K562 (cell line): ENCODE results near the gene TMEM245. TPM values are rescaled to one million over a fixed set of nuclear protein-coding genes. Genes with fewer than 3 reads are reported as not detected.

Experiments
- ATAC-seq: fragments of 200-7000 bp; cut with Tn5 transposase; 3 replicates; pipeline ENCODE4 v1.9.1; 2020; ENCODE audit warnings: moderate library complexity
- BruUV-seq: library from RNA; stranded (reverse); fragments of 400-500 nt; replicated peaks from 2 replicates; lab custom pipeline; 2021; lab: Mats Ljungman, UMichigan
- CTCF ChIA-PET: fragments of 300-600 bp; formaldehyde crosslinking; extraction: SDS; loops from one replicate; lab custom pipeline; 2021; ENCODE audit warnings: low intra/inter-chr PET ratio; lab: Yijun Ruan, JAX
- POLR2A ChIA-PET: fragments of 300-600, 350-650 bp; sonication (Branson Sonifier 250); formaldehyde crosslinking; extraction: SDS; loops from one replicate; lab custom pipeline; 2021; ENCODE audit warnings: antibody characterized with exemption, inconsistent platforms; lab: Yijun Ruan, JAX
- DNase-seq, 4 experiments: peaks; one replicate each; pipeline versions ENCODE4 v3.0.0 to v3.0.0-alpha.2; 2011 to 2018; ENCODE audit warnings: low spot score in 3 of 4, mixed read lengths in 3 of 4; ENCODE audit errors: extremely low read depth in 1 of 4
- FAIRE-seq: peaks from 2 replicates; lab custom pipeline; 2011; peaks lifted over from hg19 to GRCh38; lab: Jason Lieb, UNC
- H2AFZ ChIP-seq: 2 replicates; pipeline ENCODE4 v1.6.0; 2011; ENCODE audit warnings: low read depth, low read length, control low read depth, inconsistent platforms
- H3K27ac ChIP-seq: fragments of 200-600 bp; 3 replicates; pipeline ENCODE4 v1.8.0; 2011; ENCODE audit warnings: low read depth, mild to moderate bottlenecking, control low read depth, inconsistent platforms, low read length, moderate library complexity, mixed read lengths; ENCODE audit errors: extremely low read depth
- H3K27me3 ChIP-seq, 2 experiments: fragments of 300-600 bp in 1 of 2; 2 replicates in 1 of 2; 3 replicates in 1 of 2; pipeline versions ENCODE4 v1.6.0 to v1.8.0; 2011; ENCODE audit warnings: inconsistent platforms in 2 of 2, low read length in 2 of 2, mild to moderate bottlenecking in 1 of 2, mixed read lengths in 1 of 2, moderate library complexity in 1 of 2; ENCODE audit not compliant: control insufficient read depth in 2 of 2, insufficient read depth in 2 of 2
- H3K36me3 ChIP-seq: fragments of 300-600 bp; 3 replicates; pipeline ENCODE4 v1.8.0; 2011; ENCODE audit warnings: mild to moderate bottlenecking, low read length, inconsistent platforms; ENCODE audit not compliant: control insufficient read depth, insufficient read depth
- H3K4me1 ChIP-seq, 2 experiments: fragments of 200-600 bp in 1 of 2; replicated peaks in 1 of 2; 2 replicates in 1 of 2; 3 replicates in 1 of 2; pipeline versions ENCODE4 v1.5.1 to v1.8.0; 2011; ENCODE audit warnings: inconsistent platforms in 2 of 2, low read length in 2 of 2, mild to moderate bottlenecking in 1 of 2, mixed read lengths in 1 of 2, moderate library complexity in 1 of 2; ENCODE audit not compliant: control insufficient read depth in 2 of 2, insufficient read depth in 2 of 2
- H3K4me2 ChIP-seq: 2 replicates; pipeline ENCODE4 v1.6.1; 2011; ENCODE audit warnings: low read length, control low read depth, inconsistent platforms, mixed read lengths; ENCODE audit not compliant: insufficient read depth
- H3K4me3 ChIP-seq: fragments of 200-600 bp; sonication (generic), shearing (Covaris generic); 2 replicates; pipeline ENCODE4 v1.5.1; 2016; ENCODE audit warnings: control low read depth, inconsistent platforms
- H3K79me2 ChIP-seq: fragments of 200-600 bp; 3 replicates; pipeline ENCODE4 v1.8.0; 2011; ENCODE audit warnings: low read length, inconsistent platforms; ENCODE audit not compliant: control insufficient read depth, insufficient read depth
- H3K9ac ChIP-seq, 2 experiments: 2 replicates each; pipeline versions ENCODE4 v1.6.0 to v1.6.1; 2011; ENCODE audit warnings: low read depth in 2 of 2, low read length in 2 of 2, control low read depth in 1 of 2, inconsistent platforms in 1 of 2, mild to moderate bottlenecking in 1 of 2, mixed read lengths in 1 of 2; ENCODE audit not compliant: insufficient read depth in 1 of 2
- H3K9me1 ChIP-seq: one replicate; pipeline ENCODE4 v1.6.0; 2011; ENCODE audit warnings: inconsistent platforms, mild to moderate bottlenecking, low read length, moderate library complexity; ENCODE audit not compliant: control insufficient read depth, insufficient read depth
- H3K9me3 ChIP-seq: replicated peaks from 2 replicates; pipeline ENCODE4 v1.5.1; 2011; ENCODE audit warnings: low read depth, low read length, inconsistent platforms; ENCODE audit not compliant: control insufficient read depth, insufficient read depth
- H4K20me1 ChIP-seq: replicated peaks from 2 replicates; pipeline ENCODE4 v1.6.1; 2011; ENCODE audit warnings: low read length, inconsistent platforms, mixed read lengths; ENCODE audit not compliant: control insufficient read depth, insufficient read depth
- ARID3A ChIP-seq: IDR thresholded peaks from 2 replicates; pipeline ENCODE4 v1.6.1; 2012; ENCODE audit warnings: low read depth, low read length, improper control_type of control experiment, borderline replicate concordance
- CC2D1A ChIP-seq: fragments of 450-650 bp; IDR thresholded peaks from 2 replicates; pipeline ENCODE4 v1.6.1; 2017; ENCODE audit warnings: mild to moderate bottlenecking
- FOXA1 ChIP-seq: fragments of 450-650 bp; IDR thresholded peaks from 2 replicates; pipeline ENCODE4 v1.6.1; 2016; ENCODE audit warnings: mild to moderate bottlenecking, borderline replicate concordance
- GTF2A2 ChIP-seq: IDR thresholded peaks from 2 replicates; pipeline ENCODE4 v1.6.1; 2016; ENCODE audit warnings: mild to moderate bottlenecking, missing genetic modification characterization, missing compliant biosample characterization
- HDAC2 ChIP-seq: fragments of 450-650 bp; IDR thresholded peaks from 2 replicates; pipeline ENCODE4 v1.6.1; 2016; ENCODE audit warnings: mild to moderate bottlenecking
- HMBOX1 ChIP-seq: sonication (generic); IDR thresholded peaks from 2 replicates; pipeline ENCODE4 v1.6.1; 2016
- JUN ChIP-seq, 2 experiments: sonication (generic) in 1 of 2; formaldehyde crosslinking in 1 of 2; IDR thresholded peaks; 2 replicates each; pipeline versions ENCODE4 v1.6.1 to v1.8.0; 2012 to 2022; ENCODE audit warnings: borderline replicate concordance in 2 of 2, mild to moderate bottlenecking in 2 of 2, improper control_type of control experiment in 1 of 2, low read depth in 1 of 2, low read length in 1 of 2, missing genetic modification reagents in 1 of 2
- MTA1 ChIP-seq: fragments of 450-650 bp; IDR thresholded peaks from 2 replicates; pipeline ENCODE4 v1.6.1; 2017; ENCODE audit warnings: borderline replicate concordance
- NFIC ChIP-seq: fragments of 450-650 bp; IDR thresholded peaks from 2 replicates; pipeline ENCODE4 v1.6.1; 2017; ENCODE audit warnings: mild to moderate bottlenecking, inconsistent platforms
- PKNOX1 ChIP-seq: fragments of 450-650 bp; IDR thresholded peaks from 2 replicates; pipeline ENCODE4 v1.6.1; 2016
- RHOXF2B ChIP-seq: fragments of 250-450 bp; sonication (Bioruptor Pico); conservative IDR thresholded peaks from 2 replicates; pipeline ENCODE4 v1.5.1; 2021
- RNF219 ChIP-seq: fragments of 250-450 bp; sonication (Bioruptor Pico); IDR thresholded peaks from 2 replicates; pipeline ENCODE4 v1.5.0; 2022; ENCODE audit warnings: mild to moderate bottlenecking
- SMARCE1 ChIP-seq: fragments of 450-650 bp; IDR thresholded peaks from 2 replicates; pipeline ENCODE4 v1.7.1; 2016; ENCODE audit warnings: mild to moderate bottlenecking
- ZNF143 ChIP-seq: sonication (generic); formaldehyde crosslinking; IDR thresholded peaks from 2 replicates; pipeline ENCODE4 v1.9.0; 2022; ENCODE audit warnings: mild to moderate bottlenecking, missing genetic modification reagents
- ZNF512 ChIP-seq: IDR thresholded peaks from 2 replicates; pipeline ENCODE4 v1.6.1; 2016; ENCODE audit warnings: missing genetic modification characterization, missing compliant biosample characterization
- WGBS: fragments of 100-300 bp; shearing (Covaris generic); methylation state at CpG from one replicate; pipeline ENCODE4 v1.1.6; 2016; ENCODE audit warnings: low coverage, mixed read lengths; ENCODE audit not compliant: insufficient coverage; ENCODE audit errors: missing lambda C conversion rate; 5-methylcytosine and 5-hydroxymethylcytosine counted together
- in situ Hi-C: fragments of 300-500 bp; cut with MboI; formaldehyde crosslinking; loops from 4 replicates; pipeline ENCODE4 v1.15.0; 2018; ENCODE audit warnings: inconsistent platforms, mixed read lengths
- intact Hi-C: fragments of 100-400 bp; cut with micrococcal nuclease; formaldehyde crosslinking; loops from 2 replicates; pipeline ENCODE4 v1.14.2; 2022
- polyA plus RNA-seq, 8 experiments: library from polyadenylated mRNA; depleted of rRNA in 4 of 8; stranded (reverse) in 5 of 8; unstranded in 3 of 8; fragments of >200 nt; fragmentation: Nextera tagmentation in 2 of 8; fragmentation: Illumina TruSeq in 1 of 8; extraction: Ambion mirVana in 2 of 8; extraction: Trizol in 1 of 8; gene quantifications; 2 replicates each; pipeline versions ENCODE4 v1.2.1 to v1.2.3, GENCODE V29; 2011 to 2014; ENCODE audit warnings: inconsistent platforms in 1 of 8, missing spikeins in 1 of 8
- total RNA-seq, 7 experiments: library from RNA; depleted of rRNA in 6 of 7; stranded (reverse); fragments of >200 nt in 6 of 7; fragmentation: Illumina TruSeq in 2 of 7; extraction: Trizol in 2 of 7; gene quantifications; 2 replicates each; pipeline versions ENCODE4 v1.2.1 to v1.2.3, GENCODE V29; 2011 to 2021; ENCODE audit warnings: low replicate concordance in 1 of 7

The TMEM245 gene
- total and polyA plus RNA-seq, 9 of the 15 experiments (the other 6 are each of a cell fraction or from before 2014, with no cell fraction given): 8.5 to 43.2 (median 24.3) TPM

GRCh38 chr9:109134167-109134578 is 14.4 kb upstream of the TMEM245 start:
- intact Hi-C loops (loop anchor here (1.0 to 5.0 kb wide), 2 partner anchors 36 to 122 kb away; partner anchors contain the start of gene CTNNAL1), in situ Hi-C loops (no loop called here)
- 0% methylated on average over 1 of the region's 1 CpG for WGBS
- peak overlapping the region; percentile 71 for H3K27ac ChIP-seq
- H3K36me3 ChIP-seq: no peaks in the 10 kb centered on the region
- H3K79me2 ChIP-seq: no peaks in the 10 kb centered on the region
- peak overlapping the region; percentile 70 for H2AFZ ChIP-seq
- ATAC-seq: peak; percentile 79
- POLR2A ChIA-PET: interaction anchor here (1.3 to 1.4 kb wide), 3 partner anchors 10 to 13 kb away, joined by 3 to 5 read pairs (median 3); no protein-coding TSS in a partner anchor
- H3K4me1 ChIP-seq: peaks cover 10 to 40% of the 10 kb centered on the region in 2 experiments; a peak in 4 of 5 replicates
- no peaks in the 10 kb centered on the region for H3K9me3 ChIP-seq
- FAIRE-seq: peak; percentile 91
- H3K4me3 ChIP-seq: no peak overlapping the region
- no TSS peak for BruUV-seq
- no peaks in the 10 kb centered on the region for H4K20me1 ChIP-seq
- DNase-seq: peak; percentile 76 to 88 (median 79)
- H3K27me3 ChIP-seq: no peaks in the 10 kb centered on the region
- H3K9me1 ChIP-seq: no peaks in the 10 kb centered on the region
- CTCF ChIA-PET: no interaction called here
- H3K9ac ChIP-seq: peak overlapping the region in 1 of 2 experiments; percentile 41; a peak in 2 of 4 replicates
- H3K4me2 ChIP-seq: peak overlapping the region; percentile 54
- TF ChIP-seq HMBOX1: peak; percentile 50; the same call in 1 of the 2 replicates
- TF ChIP-seq MTA1: peak; percentile 73
- no peak for TF ChIP-seq ZNF512
- TF ChIP-seq ARID3A: peak; percentile 97
- TF ChIP-seq JUN (IDR thresholded peaks at IDR 0.05; ENCODE audit: borderline replicate concordance, low read depth, low read length): peak; percentile 86
- no peak for TF ChIP-seq JUN (CRISPR knock-in tag; IDR thresholded peaks at IDR 0.05; ENCODE audit: borderline replicate concordance)
- peak; percentile 52; the same call in 1 of the 2 replicates for TF ChIP-seq PKNOX1
- no peak for TF ChIP-seq RNF219
- TF ChIP-seq ZNF143 (CRISPR knock-in tag): no peak
- TF ChIP-seq HDAC2: peak; percentile 84
- peak; percentile 98 for TF ChIP-seq SMARCE1
- no peak for TF ChIP-seq GTF2A2 (tag)
- TF ChIP-seq NFIC: peak; percentile 81
- TF ChIP-seq CC2D1A: peak; percentile 79; the same call in 1 of the 2 replicates
- TF ChIP-seq FOXA1: no peak
- no peak for TF ChIP-seq RHOXF2B
